HG03432 (cell line): Measurements from ENCODE around the gene EGFR.
A peak's percentile ranks its signal among the peaks of the same experiment; 100 is the strongest.

Source experiments
- ATAC-seq: cut with Tn5 transposase; IDR thresholded peaks from one replicate; pipeline ENCODE4 v1.9.1; 2021; ENCODE audit warnings: mild to moderate bottlenecking, moderate library complexity; ENCODE audit not compliant: unreplicated experiment

The EGFR gene

DNA sequence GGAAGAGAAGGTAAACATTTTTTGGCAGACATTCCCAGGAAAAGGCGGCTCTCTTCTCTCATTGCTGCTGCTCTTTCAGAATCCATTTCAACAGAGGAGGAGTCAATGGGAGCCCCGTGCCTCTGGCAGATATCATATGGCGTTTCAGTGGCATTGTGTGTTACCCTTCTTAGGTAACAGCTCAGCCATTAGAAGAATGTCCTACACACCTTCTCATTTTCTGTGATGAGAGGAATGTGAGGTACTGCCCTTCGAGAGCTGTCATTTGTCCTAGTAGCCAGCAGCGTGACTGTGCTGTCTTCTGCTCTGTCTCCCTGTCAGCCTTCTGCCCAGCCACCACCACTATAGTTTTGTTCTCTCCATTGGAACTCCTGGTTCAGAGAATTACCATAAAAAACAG lies 102.4 kb downstream of the EGFR start:
- ATAC-seq = no peak

DNA sequence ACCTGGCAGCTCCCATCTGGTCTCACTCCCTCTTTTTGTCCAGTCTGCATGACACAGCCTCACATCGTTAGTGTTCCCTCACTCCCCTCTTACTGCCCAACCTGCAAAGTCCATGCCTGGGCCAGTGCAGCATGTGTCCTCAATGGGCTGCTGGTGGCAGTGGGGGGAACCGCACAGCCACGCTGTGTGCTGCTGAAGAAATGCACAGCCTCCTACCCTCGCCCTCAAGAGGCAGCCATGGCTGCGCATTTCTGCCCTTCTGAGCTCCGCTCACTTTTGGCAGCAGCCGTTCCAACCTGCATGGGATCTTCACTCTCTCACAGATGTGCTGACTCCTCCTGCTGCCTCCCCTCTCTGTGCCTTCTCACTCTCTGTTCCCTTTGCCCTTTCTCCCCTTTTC lies 103.4 kb downstream of the EGFR start:
- ATAC-seq = no peak

DNA sequence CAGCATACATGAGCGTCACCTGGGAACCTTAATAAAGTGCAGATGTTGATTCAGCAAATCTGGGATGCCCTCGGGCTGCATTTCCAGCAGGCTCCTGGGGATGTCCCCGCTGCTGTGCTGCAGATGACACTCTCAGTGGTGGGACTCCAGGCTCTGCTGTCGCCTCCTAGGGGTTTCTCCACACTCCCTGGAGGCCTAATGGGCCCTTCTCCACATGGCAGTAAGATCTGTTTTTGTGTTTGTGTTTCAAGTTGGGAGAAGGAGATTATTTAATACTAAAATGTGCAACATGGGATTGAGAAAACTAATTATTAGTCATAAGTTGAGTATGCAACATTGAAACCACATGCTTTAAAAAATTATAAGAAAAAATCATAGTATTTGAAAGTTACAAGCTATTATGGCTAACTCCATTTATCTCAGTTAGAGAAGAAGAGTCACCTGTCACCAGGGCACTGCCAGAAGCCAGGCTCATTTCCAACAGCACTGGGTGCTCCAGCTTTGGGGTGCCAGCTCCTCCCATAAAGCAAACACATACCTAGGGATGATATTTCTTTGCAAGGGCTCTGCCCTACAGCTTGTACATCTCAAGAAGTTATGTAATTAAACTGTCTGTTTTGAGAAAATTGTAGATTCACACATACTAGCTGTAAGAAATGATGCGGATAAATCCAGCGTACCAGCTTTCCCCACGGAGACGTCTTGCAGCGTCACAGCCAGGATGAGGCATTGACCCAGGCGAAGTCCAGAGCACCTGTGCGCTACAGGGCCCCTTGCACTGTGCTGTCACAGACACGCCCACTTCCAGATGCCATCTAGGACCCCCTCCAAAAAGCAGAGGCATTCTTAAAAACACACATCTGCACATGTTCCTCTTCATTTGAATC lies 106.4 kb downstream of the EGFR start:
- no peak for ATAC-seq

DNA sequence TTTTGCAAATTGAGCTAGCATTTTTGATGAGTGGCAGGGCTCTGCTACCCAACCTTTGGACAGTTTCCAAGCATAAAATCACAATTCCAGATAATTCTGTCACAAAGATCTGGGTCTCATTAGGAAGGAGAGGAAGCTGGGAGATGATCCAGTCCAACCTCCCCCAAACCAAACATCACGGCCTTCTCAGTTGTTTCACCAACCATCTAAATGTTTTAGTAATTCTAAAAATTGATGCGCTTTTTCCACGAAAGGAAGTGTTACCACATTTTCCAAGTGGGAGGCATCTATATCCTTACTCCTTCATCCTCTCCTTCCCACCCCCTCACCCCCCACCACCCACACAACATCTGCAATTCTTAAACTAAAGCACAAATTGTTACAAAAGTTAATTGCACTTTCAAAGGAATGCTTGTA lies 108.3 kb downstream of the EGFR start:
- ATAC-seq = no peak

DNA sequence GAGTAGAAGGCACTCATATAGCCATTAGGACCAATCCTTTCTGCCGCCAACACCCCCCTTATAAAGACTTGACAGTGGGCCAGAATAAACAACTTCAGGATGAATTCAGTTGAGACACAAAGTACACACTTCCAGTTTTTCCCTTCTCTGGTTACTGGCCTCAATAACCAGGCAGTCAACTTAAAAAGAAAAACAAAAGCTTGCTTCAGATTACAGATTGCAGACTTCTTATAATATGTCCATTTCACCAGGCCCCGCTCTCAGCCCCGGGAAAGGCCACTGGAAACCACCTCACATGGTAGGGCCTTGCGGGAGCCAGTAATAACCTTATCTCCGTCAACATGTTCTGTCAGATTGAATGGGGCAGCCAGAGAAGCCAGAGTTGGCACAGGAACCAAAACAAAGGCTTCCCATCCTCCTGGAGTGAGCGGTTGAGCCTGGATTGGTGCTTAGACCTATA lies 108.8 kb downstream of the EGFR start:
- no peak for ATAC-seq

DNA sequence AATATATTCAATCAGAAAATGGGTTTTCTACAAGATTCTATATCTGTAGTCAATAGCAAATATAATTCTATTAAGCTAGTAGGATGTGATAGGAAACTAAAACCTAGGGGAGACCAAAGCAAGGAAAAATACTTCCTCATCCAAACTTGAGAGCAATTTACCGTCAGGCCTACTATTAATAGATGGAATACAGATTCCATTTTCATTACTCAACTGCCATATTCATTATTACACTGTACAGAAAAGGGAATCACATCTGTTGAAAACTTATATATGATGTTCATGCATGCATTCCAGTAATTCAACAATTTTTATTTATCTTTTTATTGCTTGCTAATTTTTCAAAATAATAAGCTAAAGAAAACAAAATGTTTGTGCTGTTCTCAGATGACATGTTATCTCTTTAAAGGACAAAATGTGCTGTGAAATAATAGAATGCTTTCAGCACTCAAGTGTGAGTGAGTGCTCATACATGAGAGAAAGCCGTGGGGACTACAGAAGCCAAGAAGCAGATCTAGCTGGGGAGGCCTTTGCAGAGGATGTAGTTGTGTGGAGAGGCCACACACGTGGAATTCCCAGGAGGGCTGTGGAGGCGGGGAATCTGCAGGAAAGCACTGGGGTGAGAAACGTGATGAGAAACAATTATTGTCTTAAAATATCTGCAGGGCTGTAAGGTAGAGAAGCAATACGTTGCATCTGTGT lies 110.0 kb downstream of the EGFR start:
- no peak for ATAC-seq

DNA sequence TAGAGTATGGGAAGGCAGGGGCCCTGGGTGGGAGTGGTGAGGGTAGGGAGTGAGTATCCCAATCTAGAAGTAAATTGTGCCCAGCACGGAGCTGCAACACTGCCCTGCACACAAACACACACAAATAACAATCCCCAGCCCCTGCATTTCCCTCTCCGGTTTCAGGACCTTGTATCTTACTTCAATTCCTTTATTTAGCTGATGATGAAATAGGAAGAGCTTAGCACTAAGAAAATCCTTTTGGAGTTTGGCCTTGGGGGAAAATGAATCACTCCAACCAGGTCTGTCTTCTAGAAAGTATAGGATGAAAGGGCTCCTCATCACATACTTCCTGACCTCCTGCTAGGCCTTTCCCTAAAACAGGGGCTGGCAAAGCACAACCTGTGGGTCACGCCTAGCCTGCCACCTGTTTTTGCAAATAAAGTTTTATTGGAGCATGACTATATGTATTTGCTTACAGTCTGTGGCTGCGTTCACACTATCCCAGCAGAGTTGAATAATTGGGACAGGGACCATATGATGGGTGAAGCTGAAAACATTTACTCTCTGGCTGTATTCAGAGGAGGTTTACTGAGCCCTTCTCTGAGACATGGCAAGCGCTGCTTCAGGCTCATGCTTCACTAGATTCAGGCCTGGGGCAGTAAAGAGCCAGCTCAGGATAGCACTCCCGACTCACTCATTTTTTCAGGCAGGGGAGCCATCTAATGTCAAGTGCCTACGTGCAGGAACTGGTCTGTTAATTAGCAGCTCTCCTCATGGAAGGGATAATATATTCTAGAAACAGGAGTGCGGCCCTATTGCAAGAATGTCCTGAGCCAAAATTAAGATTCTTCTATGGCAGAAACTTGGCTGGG lies 111.0 kb downstream of the EGFR start:
- no peak for ATAC-seq

DNA sequence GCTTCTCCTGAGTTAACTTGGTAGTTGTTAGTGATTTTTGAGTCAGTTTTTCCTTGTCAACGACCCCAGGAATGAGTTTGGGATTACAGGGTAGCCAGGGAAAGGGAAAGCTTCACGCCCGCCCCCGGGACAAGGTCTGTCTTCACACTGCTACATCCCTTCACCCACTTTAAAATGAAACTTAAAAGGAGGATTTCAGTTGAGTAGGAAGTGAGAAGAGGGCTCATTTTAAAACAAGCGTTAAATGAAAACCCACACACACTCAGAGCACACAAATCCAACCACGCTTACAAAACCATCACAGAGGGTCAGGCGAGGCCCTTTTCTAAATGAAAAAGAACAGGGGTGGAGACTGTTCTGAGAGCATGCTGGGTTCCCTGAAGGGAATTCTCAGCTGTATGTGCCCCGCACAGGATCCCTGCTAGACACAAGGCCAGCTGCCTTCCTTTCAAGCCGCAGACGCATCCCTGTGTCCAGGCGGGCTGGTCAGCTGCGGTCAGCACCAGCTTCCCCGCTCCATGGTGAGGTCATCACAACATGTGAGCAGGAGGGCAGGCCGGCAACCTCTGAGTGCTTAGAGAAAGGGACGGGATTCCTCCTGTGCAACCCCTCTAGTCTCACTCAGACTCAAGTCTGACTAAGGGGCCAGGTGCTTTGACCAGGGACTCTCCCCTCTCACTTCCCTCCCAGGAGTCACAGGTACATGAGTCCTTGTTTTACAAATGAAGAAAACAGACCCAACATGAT lies 111.8 kb downstream of the EGFR start:
- ATAC-seq = peak; percentile 36

DNA sequence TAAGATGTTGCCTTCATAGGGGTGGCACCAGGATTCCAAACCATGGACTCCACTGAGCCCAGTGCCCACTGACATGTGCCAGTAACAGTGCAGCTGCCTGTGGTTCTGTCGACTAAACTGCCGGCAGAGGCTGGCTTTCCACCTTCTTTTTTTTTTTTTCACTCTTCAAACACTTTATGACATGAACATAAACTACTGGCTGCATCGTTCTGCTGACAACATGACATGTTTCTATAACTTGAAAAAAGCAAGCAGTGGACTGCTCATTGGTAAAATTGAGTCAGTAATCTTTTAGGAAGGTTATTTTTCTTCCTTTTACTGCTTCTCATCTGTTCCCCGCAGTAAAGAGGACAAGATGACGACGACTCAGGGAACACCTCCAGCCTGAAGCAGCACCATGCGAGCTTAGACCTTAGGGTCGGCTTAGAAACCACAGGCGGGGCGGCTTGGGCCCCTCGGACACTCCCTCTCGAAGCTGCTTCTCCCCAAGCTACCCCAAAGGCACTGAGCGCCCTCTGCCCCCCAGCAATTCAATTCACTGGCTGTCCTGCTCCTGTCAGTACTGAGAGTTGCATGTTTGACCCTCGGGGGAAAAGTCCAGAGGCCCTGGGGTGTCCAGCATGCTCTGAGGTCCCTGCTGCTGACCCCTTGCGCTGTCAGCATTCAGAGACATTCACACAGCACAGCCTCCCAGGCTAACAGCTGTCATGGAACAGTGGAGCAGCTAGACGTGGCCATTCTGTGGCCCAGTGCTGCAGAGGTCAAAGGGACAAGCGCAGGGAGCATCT lies 112.5 kb downstream of the EGFR start:
- ATAC-seq = no peak

DNA sequence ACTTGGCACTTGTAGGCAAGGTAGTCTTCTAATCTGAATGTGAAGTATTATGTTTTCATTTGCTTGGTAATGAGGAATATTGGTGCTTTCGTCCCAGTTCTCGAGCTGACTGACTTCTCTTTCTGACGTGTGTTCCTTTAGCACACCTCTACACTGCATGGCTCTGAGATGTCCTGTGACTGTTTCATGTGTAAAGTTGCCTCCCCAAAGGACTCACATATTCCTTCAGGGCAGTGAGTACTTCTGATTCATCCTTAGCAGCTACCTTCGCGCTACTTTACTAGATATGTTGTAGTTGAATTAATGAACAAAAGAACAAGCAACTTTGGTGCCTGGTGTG lies 113.7 kb downstream of the EGFR start:
- ATAC-seq = peak; percentile 1

DNA sequence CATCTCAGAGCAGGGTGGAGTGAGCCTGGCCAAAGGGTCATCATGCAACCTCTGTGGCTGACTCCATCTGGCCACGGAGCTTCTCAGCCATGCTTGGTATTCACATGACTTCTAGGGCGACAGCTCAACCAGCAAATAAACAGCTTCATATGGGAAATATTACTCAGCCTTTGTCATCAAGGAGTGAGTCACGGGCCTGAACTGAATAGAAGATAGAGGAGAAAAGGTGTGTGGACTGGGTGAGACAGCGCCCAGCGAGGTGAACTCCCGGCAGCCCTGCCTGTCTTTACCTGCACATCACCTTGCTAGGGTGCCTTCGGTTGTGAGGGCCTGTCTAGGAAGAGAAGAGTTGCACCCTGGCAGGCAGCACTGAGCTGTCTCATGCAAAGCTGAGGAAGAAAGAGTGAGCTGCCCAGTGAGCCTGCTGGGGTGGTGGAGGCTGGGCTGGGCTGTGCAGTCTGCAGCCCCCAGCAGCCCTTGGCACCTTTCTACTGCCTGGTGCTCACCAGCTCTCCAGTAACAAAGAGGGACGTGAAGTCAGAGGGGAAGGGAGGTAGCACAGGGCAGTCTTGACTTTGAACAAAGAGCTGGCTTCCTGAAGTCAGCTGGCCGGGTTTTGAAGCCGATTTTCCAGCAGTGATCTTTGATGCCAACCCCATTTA lies 114.2 kb downstream of the EGFR start:
- ATAC-seq = peak; percentile 47

DNA sequence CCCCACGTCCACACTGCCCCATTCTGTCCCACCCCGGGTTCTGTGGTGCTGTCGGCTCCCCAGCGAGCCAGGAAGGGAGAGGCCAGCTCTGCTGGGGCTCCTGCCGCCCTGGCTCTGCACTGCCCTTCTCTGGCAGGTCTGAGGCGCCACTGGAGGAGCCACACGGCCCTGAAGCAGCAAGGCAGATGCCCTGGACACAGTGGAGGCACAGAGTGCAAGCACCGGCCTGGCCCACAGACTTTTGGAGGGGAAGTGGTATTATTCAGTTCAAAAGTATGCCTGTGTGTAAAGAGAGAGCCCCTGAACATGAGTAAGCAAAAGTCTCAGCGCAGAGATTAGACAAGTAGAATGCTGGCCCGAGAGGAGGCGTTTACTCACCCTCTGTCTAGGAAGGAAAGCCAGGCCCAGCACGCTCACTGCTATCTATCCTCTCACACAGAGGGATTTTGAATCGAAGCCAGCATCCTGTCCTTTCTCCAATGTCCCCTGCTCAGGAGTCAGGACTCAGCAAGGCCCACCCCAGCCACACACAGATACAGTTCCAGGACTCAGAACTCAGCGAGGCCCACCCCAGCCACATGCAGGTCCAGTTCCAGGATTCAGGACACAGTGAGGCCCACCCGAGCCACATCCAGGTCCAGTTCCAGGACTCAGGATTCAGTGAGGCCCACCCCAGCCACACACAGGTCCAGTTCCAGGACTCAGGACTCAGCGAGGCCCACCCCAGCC lies 115.0 kb downstream of the EGFR start:
- ATAC-seq = no peak

DNA sequence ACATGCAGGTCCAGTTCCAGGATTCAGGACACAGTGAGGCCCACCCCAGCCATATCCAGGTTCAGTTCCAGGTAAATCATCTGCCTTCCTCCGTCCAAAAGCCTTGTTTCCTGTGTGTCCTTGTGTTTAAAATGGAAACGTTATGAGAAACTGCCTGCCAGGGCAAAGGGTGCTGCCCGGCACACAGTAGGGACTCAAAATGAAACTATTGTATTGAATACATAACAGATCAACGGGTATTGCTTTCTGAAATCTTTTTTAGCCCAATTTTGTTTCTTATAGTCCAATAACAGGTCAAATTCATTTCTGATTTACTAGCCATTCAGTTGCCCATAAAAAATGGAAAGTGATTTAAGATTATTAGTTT lies 115.5 kb downstream of the EGFR start:
- ATAC-seq = no peak

DNA sequence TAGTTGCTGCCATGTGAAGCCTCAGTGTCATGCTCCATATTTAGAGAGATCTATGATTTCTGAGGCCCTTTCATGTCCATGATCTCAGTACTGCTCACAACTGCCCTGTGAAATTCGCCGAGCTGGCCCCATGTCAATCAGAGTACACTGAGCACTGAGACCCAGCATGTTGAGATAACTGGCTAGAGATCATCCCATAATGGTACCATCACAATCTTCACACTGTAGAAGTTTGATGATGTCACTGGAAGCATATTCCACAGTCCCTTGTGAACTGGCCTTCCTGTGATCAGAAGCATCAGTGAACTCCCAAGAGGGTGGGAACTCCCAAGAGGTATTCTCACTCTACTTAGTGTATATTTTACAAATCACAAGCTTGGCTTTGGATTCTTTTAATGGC lies 116.0 kb downstream of the EGFR start:
- no peak for ATAC-seq

DNA sequence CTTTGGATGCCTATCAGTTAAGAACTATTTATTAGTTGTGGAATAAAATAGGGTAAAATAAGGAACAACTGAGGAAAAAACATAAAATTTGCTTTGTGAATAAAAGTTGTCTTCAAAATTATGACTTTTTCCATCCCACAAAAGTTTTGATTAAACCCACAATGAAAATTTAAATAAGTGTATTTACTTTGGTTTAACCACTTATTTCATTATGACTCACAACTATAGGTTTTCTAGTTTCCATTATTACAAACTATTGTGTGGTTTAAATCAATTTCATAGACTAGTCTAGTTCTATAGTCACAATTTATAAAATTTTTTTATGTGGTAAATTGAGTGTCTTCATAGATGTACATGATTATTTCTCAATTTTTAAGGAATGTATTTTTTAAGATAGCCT lies 116.6 kb downstream of the EGFR start:
- no peak for ATAC-seq

DNA sequence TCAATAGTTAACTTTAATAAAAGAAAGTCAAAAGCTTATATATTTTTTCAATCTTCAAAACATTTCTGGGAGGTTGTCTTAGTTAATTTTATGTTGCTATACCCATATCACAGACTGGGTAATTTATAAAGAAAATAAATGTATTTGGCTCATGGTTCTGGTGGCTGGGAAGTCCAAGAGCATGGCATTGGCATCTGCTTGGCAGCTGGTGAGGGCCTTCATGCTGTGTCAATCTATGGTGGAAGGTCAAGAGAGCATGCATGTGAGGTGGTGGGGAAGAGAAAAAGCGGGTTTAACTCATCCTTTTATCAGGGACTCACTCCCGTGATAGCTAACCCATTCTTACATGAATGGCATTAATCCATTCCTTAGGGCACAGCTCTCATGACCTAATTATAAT lies 119.8 kb downstream of the EGFR start:
- ATAC-seq = no peak

DNA sequence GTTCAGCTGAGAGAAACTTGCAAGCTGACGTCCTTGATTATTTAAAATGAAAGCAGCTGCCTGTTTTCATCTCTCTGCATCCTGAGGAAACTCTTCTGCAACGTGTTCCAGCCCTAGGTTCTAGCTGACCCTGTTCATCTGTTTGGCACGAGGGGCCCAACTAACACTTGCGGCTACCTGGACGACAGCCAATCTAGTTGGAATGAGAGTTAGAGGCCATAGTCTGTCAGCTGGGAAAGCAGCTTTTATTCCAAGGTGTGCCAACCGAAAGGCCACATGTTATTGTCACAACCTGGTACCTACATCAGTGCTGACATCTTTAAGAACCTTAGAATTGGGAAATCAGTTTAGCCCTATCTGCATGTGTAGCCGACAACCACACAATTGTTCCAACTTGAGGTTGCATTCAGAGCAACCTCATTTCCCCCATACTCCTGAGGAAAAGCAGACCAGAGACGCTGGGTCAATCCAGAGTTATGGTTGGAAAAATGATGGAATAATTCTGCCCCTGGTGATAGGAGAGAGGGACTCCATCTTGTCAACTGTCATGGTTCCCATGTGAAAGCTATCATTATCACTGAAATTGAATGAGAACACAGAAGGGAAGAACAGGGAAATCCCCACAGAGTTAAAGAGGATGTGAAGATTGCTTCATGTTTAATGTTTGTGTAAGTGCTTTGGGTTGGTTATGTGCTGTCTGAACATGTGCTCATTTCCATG lies 121.6 kb downstream of the EGFR start:
- ATAC-seq = peak; percentile 98

DNA sequence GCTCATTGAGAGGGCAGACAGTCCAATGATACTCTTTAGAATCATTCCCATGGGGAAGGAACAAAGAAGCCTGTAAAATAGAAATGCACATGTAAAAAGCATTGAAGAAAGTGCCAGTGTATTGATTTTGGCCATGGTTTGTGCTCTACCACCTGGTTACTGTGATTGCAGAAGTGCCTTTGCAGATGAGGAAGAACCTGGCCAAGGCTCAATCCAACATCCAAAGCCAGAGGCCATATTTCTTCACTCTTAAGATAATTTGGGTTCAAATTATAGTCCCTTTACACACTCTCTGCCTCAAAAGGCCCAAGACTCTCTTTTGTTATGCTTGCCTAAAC lies 122.1 kb downstream of the EGFR start:
- peak; percentile 41 for ATAC-seq
